Astrocyte (in vitro differentiated cells and primary cell): ENCODE data around the gene WDR45B. TPM values are rescaled to one million over a fixed set of nuclear protein-coding genes. Genes with fewer than 3 reads are reported as not detected.

Experiments used
- DNase-seq: peaks from one replicate; pipeline ENCODE4 v3.0.0-alpha.2; 2010; ENCODE audit warnings: low read depth
- FAIRE-seq: peaks from 2 replicates; lab custom pipeline; 2011; peaks lifted over from hg19 to GRCh38; lab: Jason Lieb, UNC
- H2AFZ ChIP-seq: 2 replicates; pipeline ENCODE4 v1.6.0; 2012; ENCODE audit warnings: low read depth, low read length, inconsistent platforms
- H3K27ac ChIP-seq: 2 replicates; pipeline ENCODE4 v1.5.1; 2011; ENCODE audit warnings: low read depth, low read length, inconsistent platforms
- H3K27me3 ChIP-seq: 2 replicates; pipeline ENCODE4 v1.6.0; 2011; ENCODE audit warnings: low read length, inconsistent platforms; ENCODE audit not compliant: insufficient read depth
- H3K36me3 ChIP-seq: 2 replicates; pipeline ENCODE4 v1.5.1; 2011; ENCODE audit warnings: low read length, inconsistent platforms; ENCODE audit not compliant: insufficient read depth
- H3K4me1 ChIP-seq: 2 replicates; pipeline ENCODE4 v1.5.1; 2011; ENCODE audit warnings: low read length, inconsistent platforms; ENCODE audit not compliant: insufficient read depth
- H3K4me2 ChIP-seq: 2 replicates; pipeline ENCODE4 v1.6.0; 2012; ENCODE audit warnings: low read length, inconsistent platforms
- H3K4me3 ChIP-seq: 2 replicates; pipeline ENCODE4 v1.5.1; 2011; ENCODE audit warnings: low read depth, mild to moderate bottlenecking, low read length, inconsistent platforms; ENCODE audit not compliant: insufficient read depth
- H3K79me2 ChIP-seq: 2 replicates; pipeline ENCODE4 v1.6.0; 2012; ENCODE audit warnings: mild to moderate bottlenecking, low read length, inconsistent platforms; ENCODE audit not compliant: insufficient read depth
- H3K9ac ChIP-seq: 2 replicates; pipeline ENCODE4 v1.6.0; 2012; ENCODE audit warnings: mild to moderate bottlenecking, low read length, inconsistent platforms
- H3K9me3 ChIP-seq: 2 replicates; pipeline ENCODE4 v1.5.1; 2012; ENCODE audit warnings: low read depth, mild to moderate bottlenecking, low read length, inconsistent platforms; ENCODE audit not compliant: insufficient read depth
- H4K20me1 ChIP-seq: 2 replicates; pipeline ENCODE4 v1.6.0; 2012; ENCODE audit warnings: low read length, inconsistent platforms; ENCODE audit not compliant: insufficient read depth
- H3K27ac Mint-ChIP-seq: one replicate; pipeline ENCODE4 v1.8.0; 2021; ENCODE audit warnings: mild to moderate bottlenecking, mixed read lengths; ENCODE audit not compliant: unreplicated experiment
- H3K27me3 Mint-ChIP-seq: one replicate; pipeline ENCODE4 v1.8.0; 2021; ENCODE audit warnings: low read depth, mixed read lengths; ENCODE audit not compliant: unreplicated experiment
- H3K36me3 Mint-ChIP-seq: one replicate; pipeline ENCODE4 v1.8.0; 2021; ENCODE audit warnings: low read depth, mixed read lengths; ENCODE audit not compliant: unreplicated experiment
- H3K4me1 Mint-ChIP-seq: one replicate; pipeline ENCODE4 v1.8.0; 2021; ENCODE audit warnings: low read depth, mixed read lengths; ENCODE audit not compliant: unreplicated experiment
- H3K4me3 Mint-ChIP-seq: one replicate; pipeline ENCODE4 v1.8.0; 2021; ENCODE audit warnings: mild to moderate bottlenecking, moderate library complexity, mixed read lengths; ENCODE audit not compliant: unreplicated experiment
- H3K9me3 Mint-ChIP-seq: one replicate; pipeline ENCODE4 v1.8.0; 2021; ENCODE audit warnings: mild to moderate bottlenecking, mixed read lengths; ENCODE audit not compliant: unreplicated experiment
- CTCF ChIP-seq: IDR thresholded peaks from 2 replicates; pipeline ENCODE4 v1.5.1; 2011; ENCODE audit warnings: low read depth, mild to moderate bottlenecking, inconsistent platforms, low read length, moderate library complexity; ENCODE audit not compliant: insufficient read depth
- EZH2 ChIP-seq: IDR thresholded peaks from 2 replicates; pipeline ENCODE4 v1.6.1; 2012; ENCODE audit warnings: mild to moderate bottlenecking, low read length, inconsistent platforms; ENCODE audit not compliant: insufficient read depth
- total RNA-seq: library from RNA; stranded (reverse); gene quantifications from 2 replicates; pipeline ENCODE4 v1.2.1, GENCODE V29; 2021

The WDR45B gene
- total RNA-seq, 1 donor from 2014 or later, result 75.4 TPM

GRCh38 chr17:82650723-82651122 is 2.5 kb upstream of the WDR45B start:
- Histone ChIP-seq H3K27me3 (no peaks in the 10 kb centered on the region), H3K4me2 (no peak overlapping the region), H3K9me3 (no peaks in the 10 kb centered on the region), H2AFZ (no peak overlapping the region), H4K20me1 (peaks cover 21% of the 10 kb centered on the region), H3K4me3 (no peak overlapping the region), H3K79me2 (peaks cover 25% of the 10 kb centered on the region), H3K27ac (no peak overlapping the region), H3K36me3 (no peaks in the 10 kb centered on the region), H3K4me1 (peaks cover 4% of the 10 kb centered on the region), H3K9ac (no peak overlapping the region)
- peaks cover 7% of the 10 kb centered on the region for H3K4me1 Mint-ChIP-seq
- TF ChIP-seq CTCF (no peak), EZH2 (no peak)
- H3K9me3 Mint-ChIP-seq, result no peaks in the 10 kb centered on the region
- peaks cover 2% of the 10 kb centered on the region for H3K27me3 Mint-ChIP-seq
- no peak overlapping the region for H3K27ac Mint-ChIP-seq
- H3K4me3 Mint-ChIP-seq, result no peak overlapping the region
- DNase-seq (no peak), FAIRE-seq (no peak)
- no peaks in the 10 kb centered on the region for H3K36me3 Mint-ChIP-seq

- no peak overlapping the region for H3K9ac ChIP-seq
- no peaks in the 10 kb centered on the region for H3K27me3 ChIP-seq
- H3K36me3 ChIP-seq, result no peaks in the 10 kb centered on the region
- Mint-ChIP-seq H3K36me3 (no peaks in the 10 kb centered on the region), H3K27me3 (peaks cover 2% of the 10 kb centered on the region), H3K27ac (peak overlapping the region; percentile 80), H3K4me3 (peak overlapping the region; percentile 67), H3K4me1 (peaks cover 7% of the 10 kb centered on the region), H3K9me3 (no peaks in the 10 kb centered on the region)
- TF ChIP-seq CTCF, result no peak
- TF ChIP-seq EZH2, result no peak
- peaks cover 36% of the 10 kb centered on the region for H3K79me2 ChIP-seq
- FAIRE-seq (no peak), DNase-seq (no peak)
- no peak overlapping the region for H2AFZ ChIP-seq
- no peak overlapping the region for H3K27ac ChIP-seq
- H4K20me1 ChIP-seq, result peaks cover 31% of the 10 kb centered on the region
- peaks cover 4% of the 10 kb centered on the region for H3K4me1 ChIP-seq
- H3K4me2 ChIP-seq, result peak overlapping the region; percentile 86
- no peak overlapping the region for H3K4me3 ChIP-seq
- no peaks in the 10 kb centered on the region for H3K9me3 ChIP-seq
Measured at GRCh38 chr17:82649501-82650261, 1.4 kb upstream of the WDR45B start.

- H3K27me3 ChIP-seq, result no peaks in the 10 kb centered on the region
- peak overlapping the region; percentile 86 for H3K4me2 ChIP-seq
- no peak for DNase-seq
- H3K36me3 ChIP-seq, result peaks cover 6% of the 10 kb centered on the region
- Mint-ChIP-seq H3K4me3 (peak overlapping the region; percentile 20), H3K4me1 (peaks cover 7% of the 10 kb centered on the region), H3K9me3 (no peaks in the 10 kb centered on the region), H3K27me3 (peaks cover 2% of the 10 kb centered on the region), H3K27ac (no peak overlapping the region), H3K36me3 (peaks cover 1% of the 10 kb centered on the region)
- H3K9me3 ChIP-seq, result no peaks in the 10 kb centered on the region
- H3K9ac ChIP-seq, result peak overlapping the region; percentile 68
- H3K4me3 ChIP-seq, result peak overlapping the region; percentile 57
- H3K27ac ChIP-seq, result no peak overlapping the region
- FAIRE-seq, result no peak
- TF ChIP-seq CTCF (no peak), EZH2 (no peak)
- peak overlapping the region; percentile 81 for H2AFZ ChIP-seq
- peaks cover 40% of the 10 kb centered on the region for H4K20me1 ChIP-seq
- H3K4me1 ChIP-seq, result peaks cover 4% of the 10 kb centered on the region
- H3K79me2 ChIP-seq, result peaks cover 44% of the 10 kb centered on the region
Measured at GRCh38 chr17:82648742-82649331, 593 bp upstream of the WDR45B start.
